ENCODE data around the gene UBE4B.

DNA sequence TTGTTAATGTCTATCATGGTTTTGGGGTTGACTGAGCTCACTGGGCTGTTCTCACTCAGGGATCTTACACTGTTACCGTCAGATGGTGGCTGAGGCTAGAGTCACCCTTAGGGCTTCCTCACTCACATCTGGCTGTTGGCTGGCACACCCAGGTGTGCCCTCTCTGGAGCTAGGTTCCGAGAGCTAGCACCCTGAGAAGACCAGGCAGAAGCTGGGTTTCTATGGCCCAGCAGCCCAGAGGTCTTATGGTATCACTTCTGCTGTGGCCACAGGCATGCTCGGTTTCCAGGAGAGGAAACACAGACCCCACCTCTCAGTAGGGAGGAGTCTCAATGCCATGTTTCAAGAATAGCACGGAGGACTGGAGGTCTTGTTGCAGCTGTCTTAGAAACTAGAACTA is 156.9 kb downstream of the UBE4B start:
- TF ChIP-seq, protein P1, sequence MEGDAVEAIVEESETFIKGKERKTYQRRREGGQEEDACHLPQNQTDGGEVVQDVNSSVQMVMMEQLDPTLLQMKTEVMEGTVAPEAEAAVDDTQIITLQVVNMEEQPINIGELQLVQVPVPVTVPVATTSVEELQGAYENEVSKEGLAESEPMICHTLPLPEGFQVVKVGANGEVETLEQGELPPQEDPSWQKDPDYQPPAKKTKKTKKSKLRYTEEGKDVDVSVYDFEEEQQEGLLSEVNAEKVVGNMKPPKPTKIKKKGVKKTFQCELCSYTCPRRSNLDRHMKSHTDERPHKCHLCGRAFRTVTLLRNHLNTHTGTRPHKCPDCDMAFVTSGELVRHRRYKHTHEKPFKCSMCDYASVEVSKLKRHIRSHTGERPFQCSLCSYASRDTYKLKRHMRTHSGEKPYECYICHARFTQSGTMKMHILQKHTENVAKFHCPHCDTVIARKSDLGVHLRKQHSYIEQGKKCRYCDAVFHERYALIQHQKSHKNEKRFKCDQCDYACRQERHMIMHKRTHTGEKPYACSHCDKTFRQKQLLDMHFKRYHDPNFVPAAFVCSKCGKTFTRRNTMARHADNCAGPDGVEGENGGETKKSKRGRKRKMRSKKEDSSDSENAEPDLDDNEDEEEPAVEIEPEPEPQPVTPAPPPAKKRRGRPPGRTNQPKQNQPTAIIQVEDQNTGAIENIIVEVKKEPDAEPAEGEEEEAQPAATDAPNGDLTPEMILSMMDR (IDR thresholded peaks at IDR 0.05) = no peak
- TF ChIP-seq POLR2AphosphoS5 (IDR thresholded peaks at IDR 0.05; ENCODE audit: low read depth, low read length) = no peak
